MM.1S (cell line): ENCODE data around the gene ZNF438.

Source experiments
- EZH2 ChIP-seq: fragments of 300-600 bp; sonication (generic); optimal IDR thresholded peaks from 2 replicates; pipeline ENCODE3; 2017; ENCODE audit warnings: low read depth, mild to moderate bottlenecking, antibody characterized with exemption, low read length, mixed read lengths
- EZH2phosphoT487 ChIP-seq: fragments of 300-600 bp; sonication (generic); IDR thresholded peaks from 2 replicates; pipeline ENCODE4 v1.6.1; 2018; ENCODE audit warnings: antibody characterized with exemption, low read length
- TF ChIP-seq, protein P1 (sequence below): fragments of 300-600 bp; sonication (generic); IDR thresholded peaks from 2 replicates; pipeline ENCODE4 v1.5.1; 2016; ENCODE audit warnings: antibody characterized with exemption, low read length, mixed read lengths

DNA sequence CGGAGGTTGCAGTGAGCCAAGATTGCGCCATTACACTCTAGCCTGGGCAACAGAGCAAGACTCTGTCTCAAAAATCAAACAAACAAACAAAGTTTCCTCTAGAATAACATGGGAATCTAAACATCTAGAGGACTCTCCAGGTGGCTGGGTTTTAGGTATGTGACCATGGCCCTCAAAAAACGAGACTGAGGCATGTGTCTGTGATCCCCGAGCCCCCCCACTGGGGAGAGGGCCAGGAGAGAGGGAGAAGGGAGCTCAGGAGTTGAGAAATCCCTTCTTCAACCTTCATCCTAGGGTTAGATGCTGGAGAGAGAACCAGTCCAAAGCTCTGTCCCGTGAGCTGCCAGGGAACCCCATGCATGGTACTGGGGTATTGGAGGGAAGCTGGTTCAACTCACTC lies 214.1 kb downstream of the ZNF438 start:
- TF ChIP-seq, protein P1, sequence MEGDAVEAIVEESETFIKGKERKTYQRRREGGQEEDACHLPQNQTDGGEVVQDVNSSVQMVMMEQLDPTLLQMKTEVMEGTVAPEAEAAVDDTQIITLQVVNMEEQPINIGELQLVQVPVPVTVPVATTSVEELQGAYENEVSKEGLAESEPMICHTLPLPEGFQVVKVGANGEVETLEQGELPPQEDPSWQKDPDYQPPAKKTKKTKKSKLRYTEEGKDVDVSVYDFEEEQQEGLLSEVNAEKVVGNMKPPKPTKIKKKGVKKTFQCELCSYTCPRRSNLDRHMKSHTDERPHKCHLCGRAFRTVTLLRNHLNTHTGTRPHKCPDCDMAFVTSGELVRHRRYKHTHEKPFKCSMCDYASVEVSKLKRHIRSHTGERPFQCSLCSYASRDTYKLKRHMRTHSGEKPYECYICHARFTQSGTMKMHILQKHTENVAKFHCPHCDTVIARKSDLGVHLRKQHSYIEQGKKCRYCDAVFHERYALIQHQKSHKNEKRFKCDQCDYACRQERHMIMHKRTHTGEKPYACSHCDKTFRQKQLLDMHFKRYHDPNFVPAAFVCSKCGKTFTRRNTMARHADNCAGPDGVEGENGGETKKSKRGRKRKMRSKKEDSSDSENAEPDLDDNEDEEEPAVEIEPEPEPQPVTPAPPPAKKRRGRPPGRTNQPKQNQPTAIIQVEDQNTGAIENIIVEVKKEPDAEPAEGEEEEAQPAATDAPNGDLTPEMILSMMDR, result no peak
- TF ChIP-seq EZH2 (no peak), EZH2phosphoT487 (no peak)
